K562 (cell line): ENCODE measurements around the gene BAIAP3. TPM values are rescaled to one million over a fixed set of nuclear protein-coding genes. Genes with fewer than 3 reads are reported as not detected.

Source experiments
- CHD4 ChIP-seq: fragments of 200-600 bp; sonication (generic); IDR thresholded peaks from 3 replicates; pipeline ENCODE4 v1.6.1; 2012; ENCODE audit warnings: low read depth, mild to moderate bottlenecking, mixed read lengths, low read length, inconsistent platforms; ENCODE audit not compliant: insufficient read depth, insufficient replicate concordance, poor library complexity, severe bottlenecking
- EGR1 ChIP-seq: fragments of 450-650 bp; conservative IDR thresholded peaks from 2 replicates; pipeline ENCODE4 v1.6.1; 2017; ENCODE audit warnings: mild to moderate bottlenecking
- GATAD2A ChIP-seq: fragments of 450-650 bp; IDR thresholded peaks from 2 replicates; pipeline ENCODE4 v1.6.1; 2017
- HDAC8 ChIP-seq: fragments of 450-650 bp; IDR thresholded peaks from 2 replicates; pipeline ENCODE4 v1.6.1; 2016; ENCODE audit warnings: mild to moderate bottlenecking, missing genetic modification characterization, moderate library complexity, missing compliant biosample characterization
- MTA2 ChIP-seq: fragments of 450-650 bp; IDR thresholded peaks from 2 replicates; pipeline ENCODE4 v1.6.1; 2016; ENCODE audit warnings: low read depth
- NRF1 ChIP-seq, 2 experiments: fragments of 450-650 bp; IDR thresholded peaks in 1 of 2; conservative IDR thresholded peaks in 1 of 2; 2 replicates each; pipeline ENCODE4 v1.6.1; 2014; ENCODE audit warnings: mild to moderate bottlenecking in 2 of 2
- PHF8 ChIP-seq: fragments of 200-600 bp; sonication (generic); IDR thresholded peaks from 2 replicates; pipeline ENCODE4 v1.6.1; 2012; ENCODE audit warnings: mixed run types, mild to moderate bottlenecking, inconsistent platforms, low read length, moderate library complexity, borderline replicate concordance
- SMAD1 ChIP-seq: fragments of 150-350 bp; IDR thresholded peaks from 2 replicates; pipeline ENCODE4 v1.6.1; 2014; ENCODE audit warnings: low read length, low read depth; ENCODE audit not compliant: partially characterized antibody
- SOX6 ChIP-seq: fragments of 450-650 bp; IDR thresholded peaks from 2 replicates; pipeline ENCODE4 v1.6.1; 2014; ENCODE audit warnings: mild to moderate bottlenecking
- ZNF140 ChIP-seq: fragments of 250-450 bp; sonication (Bioruptor Pico); IDR thresholded peaks from 2 replicates; pipeline ENCODE4 v1.8.0; 2021; ENCODE audit warnings: moderate library complexity, mild to moderate bottlenecking, inconsistent platforms
- polyA plus RNA-seq, 8 experiments: library from polyadenylated mRNA; depleted of rRNA in 4 of 8; stranded (reverse) in 5 of 8; unstranded in 3 of 8; fragments of >200 nt; fragmentation: Nextera tagmentation in 2 of 8; fragmentation: Illumina TruSeq in 1 of 8; extraction: Ambion mirVana in 2 of 8; extraction: Trizol in 1 of 8; gene quantifications; 2 replicates each; pipeline versions ENCODE4 v1.2.1 to v1.2.3, GENCODE V29; 2011 to 2014; ENCODE audit warnings: inconsistent platforms in 1 of 8, missing spikeins in 1 of 8
- total RNA-seq, 7 experiments: library from RNA; depleted of rRNA in 6 of 7; stranded (reverse); fragments of >200 nt in 6 of 7; fragmentation: Illumina TruSeq in 2 of 7; extraction: Trizol in 2 of 7; gene quantifications; 2 replicates each; pipeline versions ENCODE4 v1.2.1 to v1.2.3, GENCODE V29; 2011 to 2021; ENCODE audit warnings: low replicate concordance in 1 of 7
- TF ChIP-seq, protein P1 (sequence below): sonication (generic); formaldehyde crosslinking; IDR thresholded peaks from 2 replicates; pipeline ENCODE4 v1.8.1; 2023; ENCODE audit warnings: mild to moderate bottlenecking, missing genetic modification reagents
- TF ChIP-seq, protein P2 (sequence below): fragments of 250-450 bp; sonication (Bioruptor Pico); IDR thresholded peaks from 2 replicates; pipeline ENCODE4 v1.5.0; 2021
- TF ChIP-seq, protein P3 (sequence below): fragments of 450-650 bp; IDR thresholded peaks from 2 replicates; pipeline ENCODE4 v1.6.1; 2017; ENCODE audit warnings: antibody characterized with exemption
- TF ChIP-seq, protein P4 (sequence below): conservative IDR thresholded peaks from 2 replicates; pipeline ENCODE4 v1.6.1; 2011; ENCODE audit warnings: low read depth, mild to moderate bottlenecking, low read length; ENCODE audit not compliant: control insufficient read depth

The BAIAP3 gene
- total and polyA plus RNA-seq, 9 of the 15 experiments (the other 6 are each of a cell fraction or from before 2014, with no cell fraction given): 0.03 to 4.5 (median 0.57) TPM; not detected in 1

DNA sequence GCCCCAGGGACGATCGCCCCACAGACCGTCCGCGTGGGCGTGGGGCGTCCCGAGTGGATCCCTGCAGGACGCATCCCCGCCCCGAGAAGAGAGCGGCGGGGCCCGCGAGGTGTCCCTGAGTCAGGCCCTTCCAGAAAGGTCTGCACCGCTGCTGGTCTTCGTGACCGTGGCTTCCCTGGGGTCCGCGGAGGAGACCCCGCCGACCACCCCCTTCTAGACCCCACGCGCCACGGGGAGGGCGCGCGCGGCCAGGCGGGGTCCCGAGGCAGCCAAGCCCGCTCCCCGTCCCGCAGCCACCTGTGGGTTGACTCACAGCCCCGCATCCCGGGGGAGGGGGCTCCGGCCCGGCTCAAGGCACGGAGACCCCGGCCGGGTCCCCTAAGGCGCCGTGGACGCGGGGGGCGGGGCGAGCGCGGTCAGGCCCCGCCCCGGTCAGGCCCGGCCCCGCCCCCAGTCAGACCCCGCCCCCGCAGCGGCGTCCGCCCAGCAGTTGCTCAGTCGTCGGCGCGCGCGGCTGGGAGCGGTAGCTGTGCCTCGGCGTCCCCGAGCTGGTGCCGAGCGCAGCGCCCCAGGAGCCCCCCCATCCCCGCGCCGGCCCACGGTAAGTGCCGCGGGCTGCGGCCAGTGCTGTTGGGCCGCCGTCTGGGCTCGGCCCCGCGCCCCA, at the start of gene BAIAP3 (continued):
- TF ChIP-seq NRF1 (conservative IDR thresholded peaks at IDR 0.05 in 1 of 2, IDR thresholded peaks at IDR 0.05 in 1 of 2) (peak in 1 of 2 experiments; percentile 23; a peak in 2 of 4 replicates), GATAD2A (0 out of 2 replicates have a peak, but pooled peaks have one; percentile 59), MTA2 (no peak), PHF8 (peak; percentile 69; the same call in 1 of the 2 replicates), SOX6 (no peak), ZNF140 (no peak), SMAD1 (no peak), CHD4 (no peak), EGR1 (peak; percentile 63), HDAC8 (tag) (no peak)
- TF ChIP-seq, protein P1, sequence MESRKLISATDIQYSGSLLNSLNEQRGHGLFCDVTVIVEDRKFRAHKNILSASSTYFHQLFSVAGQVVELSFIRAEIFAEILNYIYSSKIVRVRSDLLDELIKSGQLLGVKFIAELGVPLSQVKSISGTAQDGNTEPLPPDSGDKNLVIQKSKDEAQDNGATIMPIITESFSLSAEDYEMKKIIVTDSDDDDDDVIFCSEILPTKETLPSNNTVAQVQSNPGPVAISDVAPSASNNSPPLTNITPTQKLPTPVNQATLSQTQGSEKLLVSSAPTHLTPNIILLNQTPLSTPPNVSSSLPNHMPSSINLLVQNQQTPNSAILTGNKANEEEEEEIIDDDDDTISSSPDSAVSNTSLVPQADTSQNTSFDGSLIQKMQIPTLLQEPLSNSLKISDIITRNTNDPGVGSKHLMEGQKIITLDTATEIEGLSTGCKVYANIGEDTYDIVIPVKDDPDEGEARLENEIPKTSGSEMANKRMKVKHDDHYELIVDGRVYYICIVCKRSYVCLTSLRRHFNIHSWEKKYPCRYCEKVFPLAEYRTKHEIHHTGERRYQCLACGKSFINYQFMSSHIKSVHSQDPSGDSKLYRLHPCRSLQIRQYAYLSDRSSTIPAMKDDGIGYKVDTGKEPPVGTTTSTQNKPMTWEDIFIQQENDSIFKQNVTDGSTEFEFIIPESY (CRISPR knock-in tag): peak; percentile 16; the same call in 1 of the 2 replicates
- TF ChIP-seq, protein P2, sequence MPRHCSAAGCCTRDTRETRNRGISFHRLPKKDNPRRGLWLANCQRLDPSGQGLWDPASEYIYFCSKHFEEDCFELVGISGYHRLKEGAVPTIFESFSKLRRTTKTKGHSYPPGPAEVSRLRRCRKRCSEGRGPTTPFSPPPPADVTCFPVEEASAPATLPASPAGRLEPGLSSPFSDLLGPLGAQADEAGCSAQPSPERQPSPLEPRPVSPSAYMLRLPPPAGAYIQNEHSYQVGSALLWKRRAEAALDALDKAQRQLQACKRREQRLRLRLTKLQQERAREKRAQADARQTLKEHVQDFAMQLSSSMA: no peak
- TF ChIP-seq, protein P3, sequence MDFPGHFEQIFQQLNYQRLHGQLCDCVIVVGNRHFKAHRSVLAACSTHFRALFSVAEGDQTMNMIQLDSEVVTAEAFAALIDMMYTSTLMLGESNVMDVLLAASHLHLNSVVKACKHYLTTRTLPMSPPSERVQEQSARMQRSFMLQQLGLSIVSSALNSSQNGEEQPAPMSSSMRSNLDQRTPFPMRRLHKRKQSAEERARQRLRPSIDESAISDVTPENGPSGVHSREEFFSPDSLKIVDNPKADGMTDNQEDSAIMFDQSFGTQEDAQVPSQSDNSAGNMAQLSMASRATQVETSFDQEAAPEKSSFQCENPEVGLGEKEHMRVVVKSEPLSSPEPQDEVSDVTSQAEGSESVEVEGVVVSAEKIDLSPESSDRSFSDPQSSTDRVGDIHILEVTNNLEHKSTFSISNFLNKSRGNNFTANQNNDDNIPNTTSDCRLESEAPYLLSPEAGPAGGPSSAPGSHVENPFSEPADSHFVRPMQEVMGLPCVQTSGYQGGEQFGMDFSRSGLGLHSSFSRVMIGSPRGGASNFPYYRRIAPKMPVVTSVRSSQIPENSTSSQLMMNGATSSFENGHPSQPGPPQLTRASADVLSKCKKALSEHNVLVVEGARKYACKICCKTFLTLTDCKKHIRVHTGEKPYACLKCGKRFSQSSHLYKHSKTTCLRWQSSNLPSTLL: peak; percentile 73; the same call in 1 of the 2 replicates
- TF ChIP-seq, protein P4, sequence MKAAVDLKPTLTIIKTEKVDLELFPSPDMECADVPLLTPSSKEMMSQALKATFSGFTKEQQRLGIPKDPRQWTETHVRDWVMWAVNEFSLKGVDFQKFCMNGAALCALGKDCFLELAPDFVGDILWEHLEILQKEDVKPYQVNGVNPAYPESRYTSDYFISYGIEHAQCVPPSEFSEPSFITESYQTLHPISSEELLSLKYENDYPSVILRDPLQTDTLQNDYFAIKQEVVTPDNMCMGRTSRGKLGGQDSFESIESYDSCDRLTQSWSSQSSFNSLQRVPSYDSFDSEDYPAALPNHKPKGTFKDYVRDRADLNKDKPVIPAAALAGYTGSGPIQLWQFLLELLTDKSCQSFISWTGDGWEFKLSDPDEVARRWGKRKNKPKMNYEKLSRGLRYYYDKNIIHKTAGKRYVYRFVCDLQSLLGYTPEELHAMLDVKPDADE: 0 out of 2 replicates have a peak, but pooled peaks have one; percentile 22
